ENCODE data around the gene LIFR.

Gene LIFR

GRCh38 chr5:38433160-38433861 lies 123.1 kb downstream of the LIFR start:
- DNase-seq = peak; percentile 83

- no peak for DNase-seq
These were observed 125.1 kb downstream of the LIFR start for GRCh38 chr5:38431242-38431853.

GRCh38 chr5:38426986-38427950 lies 129.2 kb downstream of the LIFR start:
- DNase-seq = no peak

- no peak for DNase-seq
These were observed 130.0 kb downstream of the LIFR start for GRCh38 chr5:38426490-38426889.

Measured in right hindlimb (tissue), 1 donor.